OCI-LY7 (cell line): ENCODE measurements around the gene SLC25A38. TPM values are rescaled to one million over a fixed set of nuclear protein-coding genes. Genes with fewer than 3 reads are reported as not detected.

Experiments used
- BruUV-seq: library from RNA; stranded (reverse); fragments of 400-500 nt; replicated peaks from 2 replicates; lab custom pipeline; 2021; lab: Mats Ljungman, UMichigan
- CTCF ChIA-PET: fragments of 300-600 bp; sonication (Branson Sonifier 250); formaldehyde crosslinking; loops from one replicate; lab custom pipeline; 2022; ENCODE audit warnings: antibody characterized with exemption; ENCODE audit not compliant: unreplicated experiment; lab: Charles Lee
- POLR2A ChIA-PET: fragments of 300-600 bp; sonication (Branson Sonifier 250); formaldehyde crosslinking; loops from one replicate; lab custom pipeline; 2022; ENCODE audit warnings: antibody characterized with exemption; lab: Charles Lee
- DNase-seq: peaks from one replicate; pipeline ENCODE4 v3.0.0-alpha.2; 2015; ENCODE audit warnings: low spot score
- H2AFZ ChIP-seq: fragments of 200-600 bp; sonication (generic), shearing (Covaris generic); 2 replicates; pipeline ENCODE4 v1.6.1; 2014; ENCODE audit warnings: mild to moderate bottlenecking, antibody characterized with exemption, low read length, moderate library complexity
- H3K27ac ChIP-seq: fragments of 200-600 bp; sonication (generic); 2 replicates; pipeline ENCODE4 v1.5.1; 2014; ENCODE audit warnings: mixed run types, low read depth, mild to moderate bottlenecking, moderate library complexity, low read length, inconsistent platforms; ENCODE audit not compliant: poor library complexity, severe bottlenecking
- H3K36me3 ChIP-seq: fragments of 200-600 bp; sonication (generic); 2 replicates; pipeline ENCODE4 v1.6.1; 2014; ENCODE audit warnings: mild to moderate bottlenecking, antibody characterized with exemption, low read length, moderate library complexity, mixed read lengths; ENCODE audit not compliant: insufficient read depth
- H3K4me1 ChIP-seq: fragments of 200-600 bp; sonication (generic); 2 replicates; pipeline ENCODE4 v1.5.1; 2014; ENCODE audit warnings: mild to moderate bottlenecking, low read length; ENCODE audit not compliant: insufficient read depth, poor library complexity, severe bottlenecking
- H3K4me2 ChIP-seq: fragments of 200-600 bp; sonication (generic); 2 replicates; pipeline ENCODE4 v1.6.1; 2014; ENCODE audit warnings: mild to moderate bottlenecking, low read length
- H3K4me3 ChIP-seq: fragments of 200-600 bp; sonication (generic); 2 replicates; pipeline ENCODE4 v1.5.1; 2014; ENCODE audit warnings: mild to moderate bottlenecking, low read depth, low read length; ENCODE audit not compliant: poor library complexity, severe bottlenecking
- H3K79me2 ChIP-seq: fragments of 200-600 bp; sonication (generic); 2 replicates; pipeline ENCODE4 v1.6.1; 2016; ENCODE audit warnings: low read depth, mild to moderate bottlenecking, low read length, moderate library complexity, mixed read lengths; ENCODE audit not compliant: insufficient read depth
- H3K9me2 ChIP-seq: fragments of 200-600 bp; sonication (generic); 2 replicates; pipeline ENCODE4 v1.6.1; 2016; ENCODE audit warnings: mild to moderate bottlenecking, low read length, mixed read lengths; ENCODE audit not compliant: insufficient read depth
- H3K9me3 ChIP-seq: fragments of 200-600 bp; sonication (generic); 2 replicates; pipeline ENCODE4 v1.6.1; 2014; ENCODE audit warnings: mild to moderate bottlenecking, mixed run types, low read length, mixed read lengths
- H4K20me1 ChIP-seq: fragments of 200-600 bp; sonication (generic); 2 replicates; pipeline ENCODE4 v1.6.1; 2014; ENCODE audit warnings: mild to moderate bottlenecking, antibody characterized with exemption, low read length, moderate library complexity, mixed read lengths; ENCODE audit not compliant: insufficient read depth
- EZH2phosphoT487 ChIP-seq: fragments of 200-600 bp; sonication (generic); IDR thresholded peaks from 2 replicates; pipeline ENCODE4 v1.6.1; 2018; ENCODE audit warnings: low read depth, borderline replicate concordance, mild to moderate bottlenecking, mixed run types, antibody characterized with exemption, low read length, moderate library complexity, mixed read lengths
- intact Hi-C: fragments of 100-400 bp; cut with micrococcal nuclease; formaldehyde crosslinking; loops from one replicate; pipeline ENCODE4 v1.10.0; 2022; ENCODE audit not compliant: unreplicated experiment
- total RNA-seq, 2 experiments: library from RNA; depleted of rRNA in 1 of 2; stranded (reverse); fragments of >200 nt in 1 of 2; shearing (Covaris generic) in 1 of 2; gene quantifications; 2 replicates each; pipeline ENCODE4 v1.2.3, GENCODE V29; 2014 to 2022
- TF ChIP-seq, protein P1 (sequence below): fragments of 200-600 bp; sonication (generic); conservative IDR thresholded peaks from 2 replicates; pipeline ENCODE4 v1.5.1; 2014; ENCODE audit warnings: mild to moderate bottlenecking, antibody characterized with exemption, low read length, moderate library complexity, mixed read lengths

The SLC25A38 gene
- total RNA-seq, 2 experiments from 2014 or later = 32.6 to 35.4 TPM

- POLR2A ChIA-PET = interaction anchor here (0.7 to 1.8 kb wide), 2 partner anchors 10 to 67 kb away, joined by 6 read pairs; no protein-coding TSS in a partner anchor
- intact Hi-C loops = loop anchor here (5.0 kb wide), 1 partner anchor 187 kb away; the partner anchor contains the start of gene XIRP1
- Histone ChIP-seq H3K79me2 (peaks cover 7% of the 10 kb centered on the region; the same call in 1 of the 2 replicates), H3K9me2 (no peaks in the 10 kb centered on the region), H4K20me1 (no peaks in the 10 kb centered on the region), H3K4me3 (no peak overlapping the region), H3K27ac (no peak overlapping the region), H3K4me1 (peaks cover 28% of the 10 kb centered on the region), H3K4me2 (no peak overlapping the region), H2AFZ (no peak overlapping the region), H3K36me3 (no peaks in the 10 kb centered on the region), H3K9me3 (no peaks in the 10 kb centered on the region)
- BruUV-seq = no TSS peak
- no peak for DNase-seq
- TF ChIP-seq, protein P1, sequence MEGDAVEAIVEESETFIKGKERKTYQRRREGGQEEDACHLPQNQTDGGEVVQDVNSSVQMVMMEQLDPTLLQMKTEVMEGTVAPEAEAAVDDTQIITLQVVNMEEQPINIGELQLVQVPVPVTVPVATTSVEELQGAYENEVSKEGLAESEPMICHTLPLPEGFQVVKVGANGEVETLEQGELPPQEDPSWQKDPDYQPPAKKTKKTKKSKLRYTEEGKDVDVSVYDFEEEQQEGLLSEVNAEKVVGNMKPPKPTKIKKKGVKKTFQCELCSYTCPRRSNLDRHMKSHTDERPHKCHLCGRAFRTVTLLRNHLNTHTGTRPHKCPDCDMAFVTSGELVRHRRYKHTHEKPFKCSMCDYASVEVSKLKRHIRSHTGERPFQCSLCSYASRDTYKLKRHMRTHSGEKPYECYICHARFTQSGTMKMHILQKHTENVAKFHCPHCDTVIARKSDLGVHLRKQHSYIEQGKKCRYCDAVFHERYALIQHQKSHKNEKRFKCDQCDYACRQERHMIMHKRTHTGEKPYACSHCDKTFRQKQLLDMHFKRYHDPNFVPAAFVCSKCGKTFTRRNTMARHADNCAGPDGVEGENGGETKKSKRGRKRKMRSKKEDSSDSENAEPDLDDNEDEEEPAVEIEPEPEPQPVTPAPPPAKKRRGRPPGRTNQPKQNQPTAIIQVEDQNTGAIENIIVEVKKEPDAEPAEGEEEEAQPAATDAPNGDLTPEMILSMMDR = no peak
- no peak for TF ChIP-seq EZH2phosphoT487
- CTCF ChIA-PET = no interaction called here
Observed at GRCh38 chr3:39378957-39379777, 4.0 kb upstream of the SLC25A38 start.

GRCh38 chr3:39379778-39380155, 3.4 kb upstream of the SLC25A38 start:
- no peak overlapping the region for H3K4me3 ChIP-seq
- H3K36me3 ChIP-seq = no peaks in the 10 kb centered on the region
- intact Hi-C loops = loop anchor here (5.0 to 10.0 kb wide), 2 partner anchors 187 to 325 kb away; partner anchors contain the start of genes SCN11A, WDR48 and XIRP1
- no peaks in the 10 kb centered on the region for H3K9me3 ChIP-seq
- peaks cover 12% of the 10 kb centered on the region for H3K79me2 ChIP-seq
- ChIA-PET CTCF (no interaction called here), POLR2A (interaction anchor here (0.7 kb wide), 1 partner anchor 67 kb away, joined by 6 read pairs; no protein-coding TSS in a partner anchor)
- no peak for TF ChIP-seq EZH2phosphoT487
- TF ChIP-seq, protein P1 = no peak
- H3K27ac ChIP-seq = no peak overlapping the region
- no peaks in the 10 kb centered on the region for H3K9me2 ChIP-seq
- H3K4me2 ChIP-seq = no peak overlapping the region
- H4K20me1 ChIP-seq = peaks cover 3% of the 10 kb centered on the region; the same call in 1 of the 2 replicates
- H2AFZ ChIP-seq = no peak overlapping the region
- no TSS peak for BruUV-seq
- DNase-seq = no peak
- H3K4me1 ChIP-seq = peaks cover 31% of the 10 kb centered on the region
